PFSK-1 (cell line): Measurements from ENCODE around the gene KLHL40.

ENCODE experiments used
- POLR2AphosphoS5 ChIP-seq: IDR thresholded peaks from 2 replicates; pipeline ENCODE4 v1.6.1; 2012; ENCODE audit warnings: low read depth, mild to moderate bottlenecking, control low read depth, low read length, moderate library complexity
- SIN3A ChIP-seq: IDR thresholded peaks from 2 replicates; pipeline ENCODE4 v1.6.1; 2012; ENCODE audit warnings: mild to moderate bottlenecking, low read length, moderate library complexity, borderline replicate concordance; ENCODE audit not compliant: insufficient read depth

- TF ChIP-seq POLR2AphosphoS5 (no peak), SIN3A (no peak)
Measured at GRCh38 chr3:42697289-42698051, 12.1 kb downstream of the KLHL40 start.
